SK-N-MC (cell line): ENCODE measurements around the gene LOC128125822.

Experiments
- EZH2 ChIP-seq: fragments of 200-600 bp; sonication (generic); IDR thresholded peaks from one replicate; pipeline ENCODE4 v1.6.1; 2017; ENCODE audit warnings: antibody characterized with exemption
- POLR2AphosphoS5 ChIP-seq: IDR thresholded peaks from 2 replicates; pipeline ENCODE4 v1.6.1; 2012; ENCODE audit warnings: mild to moderate bottlenecking, low read depth, low read length, borderline replicate concordance

- TF ChIP-seq POLR2AphosphoS5 (no peak), EZH2 (no peak)
These were observed 20.6 kb downstream of the LOC128125822 start for GRCh38 chr6:63592886-63593285.
